H1 (cell line): ENCODE data around the gene SMIM5. TPM values are rescaled to one million over a fixed set of nuclear protein-coding genes. Genes with fewer than 3 reads are reported as not detected.
A peak's percentile ranks its signal among the peaks of the same experiment; 100 is the strongest.

Experiments used
- BCL11A ChIP-seq, 2 experiments: IDR thresholded peaks; one replicate each; pipeline ENCODE4 v1.6.1; 2011; ENCODE audit warnings: low read depth in 2 of 2, low read length in 2 of 2, mild to moderate bottlenecking in 2 of 2
- CBX5 ChIP-seq: fragments of 300-800, 300-1000 bp; sonication (generic); IDR thresholded peaks from 2 replicates; pipeline ENCODE4 v1.7.1; 2016; ENCODE audit warnings: antibody characterized with exemption, low read length, low read depth
- CHD1 ChIP-seq: IDR thresholded peaks from 2 replicates; pipeline ENCODE4 v1.6.1; 2012; ENCODE audit warnings: low read depth, low read length, improper control_type of control experiment
- CHD2 ChIP-seq: IDR thresholded peaks from 2 replicates; pipeline ENCODE4 v1.6.1; 2012; ENCODE audit warnings: low read length, improper control_type of control experiment
- CREB1 ChIP-seq: IDR thresholded peaks from 2 replicates; pipeline ENCODE4 v1.6.1; 2012; ENCODE audit warnings: inconsistent platforms
- GABPA ChIP-seq: IDR thresholded peaks from 2 replicates; pipeline ENCODE4 v1.6.1; 2011; ENCODE audit warnings: mild to moderate bottlenecking, low read length, moderate library complexity, borderline replicate concordance; ENCODE audit not compliant: insufficient read depth
- HDAC2 ChIP-seq, 2 experiments: fragments of 300-600 bp in 1 of 2; sonication (generic) in 1 of 2; IDR thresholded peaks; 2 replicates each; pipeline ENCODE4 v1.6.1; 2011 to 2012; ENCODE audit warnings: low read depth in 2 of 2, low read length in 2 of 2, mild to moderate bottlenecking in 2 of 2, moderate library complexity in 2 of 2, borderline replicate concordance in 1 of 2, inconsistent platforms in 1 of 2
- HDAC6 ChIP-seq: IDR thresholded peaks from one replicate; pipeline ENCODE4 v1.7.1; 2012; ENCODE audit warnings: low read depth, mild to moderate bottlenecking, inconsistent platforms, low read length, moderate library complexity
- KDM4A ChIP-seq: IDR thresholded peaks from one replicate; pipeline ENCODE4 v1.7.1; 2012; ENCODE audit warnings: low read depth, mild to moderate bottlenecking, moderate library complexity, low read length, inconsistent platforms; ENCODE audit not compliant: severe bottlenecking
- KDM5A ChIP-seq: fragments of 200-600 bp; IDR thresholded peaks from 2 replicates; pipeline ENCODE4 v1.7.1; 2012; ENCODE audit warnings: mild to moderate bottlenecking, low read length, inconsistent platforms, mixed read lengths
- MAX ChIP-seq: IDR thresholded peaks from 2 replicates; pipeline ENCODE4 v1.6.1; 2012; ENCODE audit warnings: inconsistent platforms
- POU5F1 ChIP-seq: IDR thresholded peaks from 2 replicates; pipeline ENCODE4 v1.6.1; 2011; ENCODE audit warnings: low read depth, mild to moderate bottlenecking, low read length, moderate library complexity
- RAD21 ChIP-seq, 2 experiments: IDR thresholded peaks in 1 of 2; conservative IDR thresholded peaks in 1 of 2; 2 replicates each; pipeline ENCODE4 v1.6.1; 2011; ENCODE audit warnings: low read depth in 2 of 2, low read length in 2 of 2, improper control_type of control experiment in 1 of 2, inconsistent platforms in 1 of 2, mild to moderate bottlenecking in 1 of 2, moderate library complexity in 1 of 2
- SP1 ChIP-seq: IDR thresholded peaks from 2 replicates; pipeline ENCODE4 v1.6.1; 2011; ENCODE audit warnings: low read depth, low read length
- SP4 ChIP-seq: IDR thresholded peaks from 2 replicates; pipeline ENCODE4 v1.6.1; 2012; ENCODE audit warnings: low read length, inconsistent platforms
- SRF ChIP-seq: IDR thresholded peaks from 2 replicates; pipeline ENCODE4 v1.6.1; 2011; ENCODE audit warnings: mild to moderate bottlenecking, low read depth, low read length, moderate library complexity
- SUZ12 ChIP-seq: fragments of 200-600 bp; sonication (generic); IDR thresholded peaks from 2 replicates; pipeline ENCODE4 v1.6.1; 2012; ENCODE audit warnings: mild to moderate bottlenecking, inconsistent platforms, low read length, moderate library complexity, mixed read lengths
- TAF1 ChIP-seq: IDR thresholded peaks from 2 replicates; pipeline ENCODE4 v1.6.1; 2011; ENCODE audit warnings: mild to moderate bottlenecking, low read depth, low read length
- TAF7 ChIP-seq: optimal IDR thresholded peaks from 2 replicates; pipeline ENCODE3; 2011; ENCODE audit warnings: low read depth, mild to moderate bottlenecking, inconsistent platforms, low read length, moderate library complexity, borderline replicate concordance
- TBP ChIP-seq: IDR thresholded peaks from 2 replicates; pipeline ENCODE4 v1.6.1; 2011; ENCODE audit warnings: low read depth, low read length, improper control_type of control experiment
- TCF12 ChIP-seq: IDR thresholded peaks from 2 replicates; pipeline ENCODE4 v1.6.1; 2011; ENCODE audit warnings: low read depth, mild to moderate bottlenecking, low read length
- ZNF274 ChIP-seq: IDR thresholded peaks from 2 replicates; pipeline ENCODE4 v1.7.0; 2012; ENCODE audit warnings: low read length, borderline replicate concordance; ENCODE audit errors: extremely low read depth
- polyA plus RNA-seq, 7 experiments: library from polyadenylated mRNA; depleted of rRNA in 3 of 7; stranded (reverse) in 5 of 7; unstranded in 2 of 7; fragments of >200 nt in 5 of 7; fragments of 200-250 nt in 2 of 7; gene quantifications; 1 replicate in 5 of 7; 2 replicates in 1 of 7; 4 replicates in 1 of 7; pipeline versions ENCODE4 v1.2.1 to v1.2.3, GENCODE V29; 2011 to 2013; ENCODE audit warnings: missing spikeins in 2 of 7, mixed read lengths in 2 of 7
- total RNA-seq: library from RNA; stranded (reverse); fragmentation: NEBNext Ultra II Directional; extraction: Animal tissue kit (Norgen Biotek cat#: 25700); gene quantifications from 2 replicates; pipeline ENCODE4 v1.2.1, GENCODE V29; 2021
- TF ChIP-seq, protein P1 (sequence below): IDR thresholded peaks from 2 replicates; pipeline ENCODE4 v1.6.1; 2011; ENCODE audit warnings: low read depth, mild to moderate bottlenecking, low read length; ENCODE audit not compliant: insufficient read depth

The SMIM5 gene
- total and polyA plus RNA-seq, 2 of the 8 experiments (the other 6 are each of a cell fraction or from before 2014, with no cell fraction given) = not detected

DNA sequence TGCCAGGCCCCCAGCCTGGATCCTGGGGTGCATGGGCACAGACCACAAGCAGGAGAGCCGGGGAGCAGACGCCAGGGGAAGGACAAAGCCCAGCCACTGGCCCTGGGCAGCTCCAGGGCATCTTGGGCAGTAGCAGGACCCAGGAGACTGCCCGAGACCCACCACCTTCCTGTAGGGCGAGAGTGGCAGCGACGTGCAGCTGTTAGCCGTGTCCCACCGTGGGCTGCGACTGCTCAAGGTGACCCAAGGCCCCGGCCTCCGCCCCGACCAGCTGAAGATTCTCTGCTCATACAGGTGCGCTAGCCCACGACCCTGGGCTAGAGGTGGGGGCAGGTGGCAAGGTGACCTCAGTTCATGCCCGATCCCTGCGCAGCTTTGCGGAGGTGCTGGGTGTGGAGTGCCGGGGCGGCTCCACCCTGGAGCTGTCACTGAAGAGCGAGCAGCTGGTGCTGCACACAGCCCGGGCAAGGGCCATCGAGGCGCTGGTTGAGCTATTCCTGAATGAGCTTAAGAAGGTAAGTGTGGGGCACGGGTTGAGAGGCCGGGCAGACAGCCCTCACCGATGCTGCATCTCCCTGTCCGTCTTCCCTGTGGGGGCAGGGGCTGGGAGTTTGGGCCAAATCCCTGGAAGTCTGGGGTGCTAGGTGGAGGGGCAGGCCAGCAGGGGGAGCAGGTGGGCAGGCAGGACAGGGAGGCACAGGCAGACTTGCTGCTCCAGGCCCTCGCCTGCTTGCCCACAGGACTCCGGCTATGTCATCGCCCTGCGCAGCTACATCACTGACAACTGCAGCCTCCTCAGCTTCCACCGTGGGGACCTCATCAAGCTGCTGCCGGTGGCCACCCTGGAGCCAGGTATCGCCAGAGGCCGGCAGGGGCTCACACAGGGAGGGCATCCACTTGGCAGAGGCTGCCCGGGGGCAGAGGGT is 13.5 kb upstream of the SMIM5 start (continued):
- no peak for TF ChIP-seq KDM5A
- no peak for TF ChIP-seq ZNF274
- TF ChIP-seq SUZ12 = no peak
- TF ChIP-seq RAD21 (IDR thresholded peaks at IDR 0.05 in 1 of 2, conservative IDR thresholded peaks at IDR 0.05 in 1 of 2; ENCODE audit: low read depth in 2 of 2, low read length in 2 of 2) = peak; percentile 53 to 61
- TF ChIP-seq CHD2 = no peak
- TF ChIP-seq CHD1 = no peak
- no peak for TF ChIP-seq TCF12
- TF ChIP-seq CBX5 = no peak
- 0 out of 2 replicates have a peak, but pooled peaks have one; percentile 21 for TF ChIP-seq TBP
- TF ChIP-seq TAF1 = no peak
- no peak for TF ChIP-seq KDM4A
- TF ChIP-seq SRF = no peak
- peak; percentile 92 for TF ChIP-seq CREB1
- no peak for TF ChIP-seq SP4
- TF ChIP-seq TAF7 = peak; percentile 23
- TF ChIP-seq GABPA = peak; percentile 66; the same call in 1 of the 2 replicates
- no peak for TF ChIP-seq HDAC6
- no peak for TF ChIP-seq POU5F1
- TF ChIP-seq HDAC2 (IDR thresholded peaks at IDR 0.05; ENCODE audit: borderline replicate concordance in 1 of 2, low read depth in 2 of 2, low read length in 2 of 2) = no peak
- peak; percentile 40; the same call in 1 of the 2 replicates for TF ChIP-seq MAX
- no peak for TF ChIP-seq SP1
- TF ChIP-seq, protein P1, sequence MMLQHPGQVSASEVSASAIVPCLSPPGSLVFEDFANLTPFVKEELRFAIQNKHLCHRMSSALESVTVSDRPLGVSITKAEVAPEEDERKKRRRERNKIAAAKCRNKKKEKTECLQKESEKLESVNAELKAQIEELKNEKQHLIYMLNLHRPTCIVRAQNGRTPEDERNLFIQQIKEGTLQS = no peak
- TF ChIP-seq BCL11A (IDR thresholded peaks at IDR 0.05; ENCODE audit: low read depth in 2 of 2, low read length in 2 of 2) = no peak
